Smooth muscle cell of bladder (primary cell): Measurements from ENCODE around the gene ZSCAN22. TPM values are rescaled to one million over a fixed set of nuclear protein-coding genes. Genes with fewer than 3 reads are reported as not detected.

ENCODE experiments used
- total RNA-seq: library from RNA; depleted of rRNA; stranded (reverse); fragments of >200 nt; gene quantifications from 2 replicates; pipeline ENCODE4 v1.2.3, GENCODE V29; 2014

Gene ZSCAN22
- total RNA-seq = 1.4 and 2.1 TPM in 2 replicates

GRCh38 chr19:58326914-58327726 is at the start of gene ZSCAN22:
Gene ZSCAN22, plus strand, starts transcription at chr19:58326994. Its CDS starts 7,809 bp downstream, at chr19:58334803.

DNA sequence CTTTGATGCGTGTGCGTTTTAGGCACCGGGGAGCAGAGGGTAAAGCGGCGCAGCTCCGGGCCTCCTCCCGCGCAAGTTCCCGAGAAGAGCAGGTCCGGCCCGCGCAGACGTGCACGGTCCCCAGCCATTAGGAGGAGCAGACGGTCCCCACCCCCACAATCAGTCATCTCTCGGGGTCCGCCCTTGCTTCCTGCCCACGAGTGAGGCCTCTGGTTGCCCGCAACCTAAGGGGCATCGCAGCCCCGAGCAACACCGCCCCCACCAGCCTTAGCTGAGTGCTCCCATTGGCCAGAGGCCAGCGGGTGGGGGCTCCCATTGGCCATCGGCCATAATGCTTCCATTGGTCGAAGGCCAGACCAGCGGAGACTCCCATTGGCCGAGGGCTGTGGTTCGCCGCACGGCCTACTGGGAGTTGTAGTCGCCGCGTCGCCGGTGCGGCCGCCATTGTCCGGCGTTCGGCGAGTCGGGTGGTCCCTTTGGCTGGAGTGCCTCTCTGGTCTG is 48.2 kb upstream of the ZSCAN22 start, which contains the start of gene ZNF8:
Gene ZNF8, plus strand, starts transcription at position 415 of the 501 bp plus-strand sequence. CDS start 127 bp downstream, outside the sequence.

DNA sequence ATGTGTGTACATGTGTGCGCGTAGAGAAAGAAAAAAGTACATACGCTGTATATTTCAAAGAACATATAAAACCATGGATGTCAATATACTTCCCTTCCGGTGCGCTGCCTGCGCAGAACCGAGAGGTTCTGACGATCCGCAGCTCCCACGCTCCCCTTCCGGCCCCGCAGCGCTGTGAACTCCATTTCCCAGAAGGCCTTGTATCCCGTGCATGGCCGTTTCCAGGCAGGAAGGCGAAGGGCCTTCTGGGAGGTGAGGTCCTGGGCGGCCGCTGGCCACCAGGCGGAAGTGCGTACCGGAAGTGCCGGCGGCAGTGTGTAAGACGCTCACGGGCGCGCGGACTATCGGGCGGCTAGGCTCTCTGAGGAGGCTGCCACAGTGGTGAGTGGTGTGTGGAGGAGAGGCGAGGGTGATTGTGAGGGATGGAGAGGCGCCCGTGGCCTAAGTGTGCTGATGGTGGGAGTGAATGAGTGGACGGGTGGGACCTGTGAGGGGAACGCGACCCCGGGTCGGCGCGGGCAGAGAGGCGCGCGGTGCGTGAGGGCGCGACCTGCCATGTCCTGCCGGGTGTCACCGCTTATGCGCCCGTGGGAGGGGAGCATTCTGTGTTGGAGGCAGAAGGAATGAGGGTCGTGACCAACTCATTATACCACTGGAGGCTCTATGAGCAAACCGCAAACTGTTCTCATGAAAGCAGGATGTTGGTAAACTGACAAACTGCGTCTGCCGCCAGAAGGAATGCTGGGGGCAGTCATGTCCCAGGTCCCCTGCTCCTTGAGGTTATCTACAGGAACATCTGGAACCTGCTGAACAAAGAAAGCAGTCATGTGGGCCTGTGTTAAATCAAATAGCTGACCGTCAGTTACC is 21.5 kb upstream of the ZSCAN22 start, which contains the start of gene ERVK3-1:
Gene ERVK3-1, plus strand, starts transcription at position 313 of the 867 bp plus-strand sequence. CDS start 6,792 bp downstream, outside the sequence.

GRCh38 chr19:58352760-58353671 is 26.2 kb downstream of the ZSCAN22 start, which contains the start of gene A1BG:
Gene A1BG, minus strand, starts transcription at chr19:58353492. Its CDS starts 55 bp downstream, at chr19:58353437.

GRCh38 chr19:58362272-58362994 is 35.6 kb downstream of the ZSCAN22 start, which contains the start of gene ZNF497:
Gene ZNF497, minus strand, starts transcription at chr19:58362751. Its CDS starts 5,116 bp downstream, at chr19:58357635.

GRCh38 chr19:58380662-58381459 is 54.1 kb downstream of the ZSCAN22 start, which contains the start of gene ZNF837:
Gene ZNF837, minus strand, starts transcription at chr19:58381030. Its CDS starts 11,698 bp downstream, at chr19:58369332.

DNA sequence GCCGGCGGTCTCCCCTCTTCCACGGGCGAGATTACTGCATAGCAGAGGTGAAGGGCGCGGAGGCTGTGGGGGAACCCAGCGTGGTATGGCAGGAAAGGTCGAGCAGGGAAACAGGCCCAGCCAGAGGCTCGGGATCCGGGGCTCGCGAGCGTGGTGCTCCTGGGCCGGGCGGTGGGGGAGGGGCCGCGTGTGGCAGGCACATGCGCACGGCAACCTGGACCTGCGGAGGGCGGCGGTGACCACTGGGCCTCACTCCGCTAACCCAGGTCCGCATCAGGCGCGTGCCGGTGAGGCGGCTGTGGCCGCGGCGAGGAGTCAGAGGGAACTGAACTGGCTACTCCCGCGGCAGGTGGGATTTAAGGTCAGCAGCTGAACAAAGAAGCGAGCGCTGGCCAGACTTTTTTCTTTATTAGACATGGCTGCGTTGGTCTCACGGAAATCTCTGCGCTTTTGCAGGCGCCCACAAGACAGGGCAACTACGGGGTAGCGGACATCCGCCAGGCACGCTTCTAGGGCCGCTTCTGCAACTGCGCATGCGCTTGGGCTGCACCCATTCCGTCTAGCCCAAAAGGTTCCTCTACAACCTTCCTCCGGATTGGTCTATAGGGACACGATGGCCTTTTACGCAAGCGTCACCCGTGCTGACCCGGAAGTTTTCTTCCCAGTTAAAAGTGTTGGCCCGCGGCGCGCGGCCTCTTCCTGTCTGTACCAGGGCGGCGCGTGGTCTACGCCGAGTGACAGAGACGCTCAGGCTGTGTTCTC is 60.0 kb downstream of the ZSCAN22 start, which contains the start of gene RPS5:
Gene RPS5, plus strand, starts transcription at position 694 of the 762 bp plus-strand sequence. CDS start 869 bp downstream, outside the sequence.

Other genes starting within 250 kb of the ZSCAN22 start
- 25.7 and 27.4 TPM in 2 replicates for gene ZSCAN18, start 228.8 kb upstream of the ZSCAN22 start, total RNA-seq
- 12.5 and 13.1 TPM in 2 replicates for gene ZNF329, start 176.2 kb upstream of the ZSCAN22 start, total RNA-seq
- gene ZNF274, start 143.9 kb upstream of the ZSCAN22 start, total RNA-seq = 10.9 and 12.7 TPM in 2 replicates
- 33.8 and 34.1 TPM in 2 replicates for gene ZNF544, start 98.1 kb upstream of the ZSCAN22 start, total RNA-seq
- 3.0 and 3.1 TPM in 2 replicates for gene ZNF8, start 48.0 kb upstream of the ZSCAN22 start, total RNA-seq
- 20.2 and 24.7 TPM in 2 replicates for gene ERVK3-1, start 21.6 kb upstream of the ZSCAN22 start, total RNA-seq
- gene A1BG, start 26.5 kb downstream of the ZSCAN22 start, total RNA-seq = 8.7 and 12.5 TPM in 2 replicates
- gene ZNF497, start 35.8 kb downstream of the ZSCAN22 start, total RNA-seq = 0.57 and 0.83 TPM in 2 replicates
- gene ZNF837, start 54.0 kb downstream of the ZSCAN22 start, total RNA-seq = 1.4 and 1.5 TPM in 2 replicates
- 3,351 and 3,927 TPM in 2 replicates for gene RPS5, start 60.3 kb downstream of the ZSCAN22 start, total RNA-seq
- not detected in 2 replicates for gene RNF225, start 68.7 kb downstream of the ZSCAN22 start, total RNA-seq
- 12.7 and 17.3 TPM in 2 replicates for gene ZNF584, start 81.7 kb downstream of the ZSCAN22 start, total RNA-seq
- gene ZNF132, start 113.2 kb downstream of the ZSCAN22 start, total RNA-seq = 7.4 and 9.7 TPM in 2 replicates
- 8.0 and 9.2 TPM in 2 replicates for gene ZNF324B, start 124.6 kb downstream of the ZSCAN22 start, total RNA-seq
- 8.2 and 10.4 TPM in 2 replicates for gene ZNF324, start 140.1 kb downstream of the ZSCAN22 start, total RNA-seq
- gene ZNF446, start 149.4 kb downstream of the ZSCAN22 start, total RNA-seq = 6.9 and 8.1 TPM in 2 replicates
- 8.3 and 12.4 TPM in 2 replicates for gene SLC27A5, start 185.0 kb downstream of the ZSCAN22 start, total RNA-seq
- gene ZBTB45, start 192.8 kb downstream of the ZSCAN22 start, total RNA-seq = 4.1 and 6.2 TPM in 2 replicates
- 313 and 363 TPM in 2 replicates for gene TRIM28, start 217.1 kb downstream of the ZSCAN22 start, total RNA-seq
- gene CHMP2A, start 228.1 kb downstream of the ZSCAN22 start, total RNA-seq = 179 and 219 TPM in 2 replicates
- gene UBE2M, start 231.6 kb downstream of the ZSCAN22 start, total RNA-seq = 87.9 and 92.6 TPM in 2 replicates
- gene MZF1, start 246.3 kb downstream of the ZSCAN22 start, total RNA-seq = 10.7 and 14.2 TPM in 2 replicates